ENCODE measurements around the gene UHMK1. TPM values are rescaled to one million over a fixed set of nuclear protein-coding genes. Genes with fewer than 3 reads are reported as not detected.

Gene UHMK1
- total RNA-seq, 1 donor from 2014 or later, result 21.5 TPM

GRCh38 chr1:162466797-162467196, 30.8 kb upstream of the UHMK1 start:
- Mint-ChIP-seq H3K36me3 (ENCODE audit: insufficient read depth) (no peaks in the 10 kb centered on the region), H3K27me3 (peaks cover 2% of the 10 kb centered on the region), H3K9me3 (ENCODE audit: low read depth) (peaks cover 5% of the 10 kb centered on the region), H3K27ac (no peak overlapping the region), H3K4me3 (ENCODE audit: low read depth) (no peak overlapping the region), H3K4me1 (ENCODE audit: low read depth) (no peaks in the 10 kb centered on the region)
- no peak for TF ChIP-seq CTCF (IDR thresholded peaks at IDR 0.05; ENCODE audit: unreplicated experiment)
- DNase-seq (ENCODE audit: low spot score, unreplicated experiment), result no peak

- no peak for TF ChIP-seq CTCF (IDR thresholded peaks at IDR 0.05; ENCODE audit: unreplicated experiment)
- Mint-ChIP-seq H3K27me3 (peaks cover 2% of the 10 kb centered on the region), H3K4me1 (ENCODE audit: low read depth) (no peaks in the 10 kb centered on the region), H3K4me3 (ENCODE audit: low read depth) (no peak overlapping the region), H3K36me3 (ENCODE audit: insufficient read depth) (no peaks in the 10 kb centered on the region), H3K9me3 (ENCODE audit: low read depth) (peaks cover 2% of the 10 kb centered on the region), H3K27ac (no peak overlapping the region)
- DNase-seq (ENCODE audit: low spot score, unreplicated experiment), result no peak
Observed at GRCh38 chr1:162470216-162470615, 27.4 kb upstream of the UHMK1 start.

GRCh38 chr1:162471290-162471853, 26.2 kb upstream of the UHMK1 start:
- Mint-ChIP-seq H3K9me3 (ENCODE audit: low read depth) (peaks cover 8% of the 10 kb centered on the region), H3K4me3 (ENCODE audit: low read depth) (no peak overlapping the region), H3K27me3 (peaks cover 2% of the 10 kb centered on the region), H3K36me3 (ENCODE audit: insufficient read depth) (peaks cover 1% of the 10 kb centered on the region), H3K27ac (no peak overlapping the region), H3K4me1 (ENCODE audit: low read depth) (no peaks in the 10 kb centered on the region)
- no peak for TF ChIP-seq CTCF (IDR thresholded peaks at IDR 0.05; ENCODE audit: unreplicated experiment)
- DNase-seq (ENCODE audit: low spot score, unreplicated experiment), result no peak

- Mint-ChIP-seq H3K27ac (no peak overlapping the region), H3K4me3 (ENCODE audit: low read depth) (no peak overlapping the region), H3K4me1 (ENCODE audit: low read depth) (no peaks in the 10 kb centered on the region), H3K36me3 (ENCODE audit: insufficient read depth) (peaks cover 3% of the 10 kb centered on the region), H3K9me3 (ENCODE audit: low read depth) (peaks cover 5% of the 10 kb centered on the region), H3K27me3 (peaks cover 2% of the 10 kb centered on the region)
- no peak for DNase-seq (ENCODE audit: low spot score, unreplicated experiment)
- TF ChIP-seq CTCF (IDR thresholded peaks at IDR 0.05; ENCODE audit: unreplicated experiment), result no peak
Observed at GRCh38 chr1:162475089-162475488, 22.5 kb upstream of the UHMK1 start.

GRCh38 chr1:162475539-162476185, 22.0 kb upstream of the UHMK1 start:
- no peak for TF ChIP-seq CTCF (IDR thresholded peaks at IDR 0.05; ENCODE audit: unreplicated experiment)
- Mint-ChIP-seq H3K9me3 (ENCODE audit: low read depth) (peaks cover 9% of the 10 kb centered on the region), H3K4me3 (ENCODE audit: low read depth) (no peak overlapping the region), H3K36me3 (ENCODE audit: insufficient read depth) (peaks cover 3% of the 10 kb centered on the region), H3K27me3 (peaks cover 2% of the 10 kb centered on the region), H3K4me1 (ENCODE audit: low read depth) (no peaks in the 10 kb centered on the region), H3K27ac (no peak overlapping the region)
- DNase-seq (ENCODE audit: low spot score, unreplicated experiment), result no peak

All from progenitor cell of endocrine pancreas (in vitro differentiated cells).